Sigmoid colon (tissue), 7 donors: ENCODE measurements around the gene TRPM4. TPM values are rescaled to one million over a fixed set of nuclear protein-coding genes. Genes with fewer than 3 reads are reported as not detected.

Experiments
- DNase-seq: peaks from one replicate; pipeline ENCODE4 v3.0.0-alpha.2; 2019
- H3K27ac ChIP-seq, 4 donors: fragments of 200-600 bp; sonication (generic); one replicate each; pipeline ENCODE4 v1.5.1; 2016 to 2019; ENCODE audit warnings: mild to moderate bottlenecking in 1 of 4
- H3K27me3 ChIP-seq, 3 donors: fragments of 200-600 bp; sonication (generic); one replicate each; pipeline ENCODE4 v1.5.1; 2019; ENCODE audit warnings: mild to moderate bottlenecking in 1 of 3
- H3K36me3 ChIP-seq, 4 donors: fragments of 200-600 bp; sonication (generic); one replicate each; pipeline ENCODE4 v1.5.1; 2016 to 2019
- H3K4me1 ChIP-seq, 4 donors: fragments of 200-600 bp; sonication (generic); one replicate each; pipeline ENCODE4 v1.5.1; 2017 to 2019
- H3K4me3 ChIP-seq, 4 donors: fragments of 200-600 bp; sonication (generic); one replicate each; pipeline ENCODE4 v1.5.1; 2017 to 2019; ENCODE audit warnings: mild to moderate bottlenecking in 2 of 4, moderate library complexity in 1 of 4
- H3K9me3 ChIP-seq, 4 donors: fragments of 200-600 bp in 3 of 4; sonication (generic) in 3 of 4; one replicate each; pipeline versions ENCODE4 v1.5.1 to v1.6.1; 2013 to 2019
- CTCF ChIP-seq, 4 experiments: fragments of 450-650 bp in 3 of 4; fragments of 200-600 bp in 1 of 4; IDR thresholded peaks; one replicate each; pipeline ENCODE4 v1.5.1; 2016 to 2019; ENCODE audit warnings: antibody characterized with exemption in 4 of 4, mild to moderate bottlenecking in 3 of 4, moderate library complexity in 2 of 4
- EP300 ChIP-seq, 4 donors: sonication (generic); formaldehyde crosslinking; IDR thresholded peaks; one replicate each; pipeline ENCODE4 v1.6.1; 2017; ENCODE audit warnings: antibody characterized with exemption in 4 of 4
- POLR2A ChIP-seq, 2 donors: fragments of 450-650 bp; IDR thresholded peaks; one replicate each; pipeline ENCODE4 v1.6.1; 2016; ENCODE audit warnings: antibody characterized with exemption in 2 of 2, mild to moderate bottlenecking in 2 of 2, moderate library complexity in 2 of 2
- POLR2AphosphoS5 ChIP-seq, 4 donors: sonication (generic); formaldehyde crosslinking; IDR thresholded peaks; one replicate each; pipeline ENCODE4 v1.6.1; 2017; ENCODE audit warnings: antibody characterized with exemption in 4 of 4
- WGBS, 2 donors: extraction: QIAGEN DNeasy Blood & Tissue Kit; methylation state at CpG; one replicate each; pipeline ENCODE4 v1.1.7; 2013; 5-methylcytosine and 5-hydroxymethylcytosine counted together
- intact Hi-C: fragments of 100-400 bp; cut with DNase I; formaldehyde crosslinking; loops from one replicate; pipeline ENCODE4 v1.15.1; 2023
- polyA plus RNA-seq, 3 donors: library from polyadenylated mRNA; stranded (reverse); fragments of 200-250 nt; gene quantifications; one replicate each; pipeline ENCODE4 v1.2.3, GENCODE V29; 2013
- total RNA-seq, 4 donors: library from RNA; depleted of rRNA; stranded (reverse); fragments of >200 nt; gene quantifications; one replicate each; pipeline ENCODE4 v1.1.0, GENCODE V29; 2016
- donor health status: healthy with polysubstance abuse.
- donor health status: Bipolar disorder and iron deficiency.
- donor health status: healthy.

The TRPM4 gene
- total and polyA plus RNA-seq, 7 donors: 7.9 to 166 (median 18.0) TPM

- peaks cover 0 to 22% (median 10%) of the 10 kb centered on the region in 4 donors for H3K4me1 ChIP-seq
- H3K27me3 ChIP-seq: no peaks in the 10 kb centered on the region
- DNase-seq: no peak
- peaks cover 0 to 30% (median 19%) of the 10 kb centered on the region in 4 donors for H3K36me3 ChIP-seq
- no peak overlapping the region for H3K4me3 ChIP-seq
- 82 to 87% methylated on average over 11 of the region's 11 CpGs for WGBS, 2 donors
- TF ChIP-seq CTCF (IDR thresholded peaks at IDR 0.05) (no peak), EP300 (IDR thresholded peaks at IDR 0.05) (no peak), POLR2AphosphoS5 (IDR thresholded peaks at IDR 0.05) (no peak), POLR2A (IDR thresholded peaks at IDR 0.05) (no peak)
- intact Hi-C loops: no loop called here
- H3K27ac ChIP-seq: no peak overlapping the region
- H3K9me3 ChIP-seq: no peaks in the 10 kb centered on the region
Observed at GRCh38 chr19:49111218-49111998, 46.2 kb upstream of the TRPM4 start.

DNA sequence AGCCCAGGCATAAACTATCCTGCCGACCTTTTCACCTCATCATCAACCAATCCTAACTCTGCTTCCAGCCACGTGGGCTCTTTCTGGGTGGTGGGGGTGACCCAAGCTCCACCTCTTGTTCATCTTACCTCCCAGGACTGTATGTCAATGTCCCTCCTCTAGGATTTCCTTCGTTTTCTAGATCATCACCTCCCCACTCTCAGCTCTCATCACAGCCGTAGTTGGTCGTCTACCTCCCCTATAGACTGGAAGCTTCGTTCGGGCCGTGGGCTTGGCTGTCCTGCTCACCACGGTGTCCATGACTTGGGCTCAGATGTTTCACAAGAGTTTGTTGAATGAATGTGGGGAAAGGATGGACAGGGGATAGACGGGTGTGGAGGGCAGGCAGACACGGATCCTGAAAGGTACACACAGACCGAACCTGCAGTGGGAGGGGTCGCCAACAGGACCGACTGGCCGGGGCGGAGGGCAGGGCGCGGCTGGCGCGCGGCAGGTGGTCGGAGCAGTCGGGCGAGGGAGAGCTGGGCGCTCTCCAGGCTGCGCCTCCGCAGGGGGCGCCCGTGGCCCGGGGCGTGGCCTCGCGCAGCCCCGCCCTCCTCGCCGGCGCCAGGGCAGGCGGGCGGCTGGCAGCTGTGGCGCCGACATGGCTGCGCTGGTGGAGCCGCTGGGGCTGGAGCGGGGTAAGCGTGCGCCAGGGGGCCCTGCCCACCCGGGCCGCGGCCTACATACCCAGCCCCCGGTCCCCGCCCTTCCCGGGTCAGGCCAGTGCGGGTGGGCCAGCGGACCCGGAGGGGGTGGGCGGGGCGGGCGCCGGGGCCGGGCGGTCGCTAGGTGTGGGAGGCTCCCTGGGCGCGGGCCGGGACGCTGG is 43.6 kb upstream of the TRPM4 start, which contains the start of gene LIN7B:
TSS of gene LIN7B (plus strand) at position 609 of the 868 bp plus-strand sequence. CDS start at position 644, 35 bp downstream.
- peaks cover 0 to 37% (median 24%) of the 10 kb centered on the region in 4 donors for H3K4me1 ChIP-seq
- peak; percentile 75 for DNase-seq

GRCh38 chr19:49114630-49115363 is 42.8 kb upstream of the TRPM4 start:
- Histone ChIP-seq H3K4me1 (peaks cover 0 to 43% (median 31%) of the 10 kb centered on the region in 4 donors), H3K27me3 (no peaks in the 10 kb centered on the region), H3K9me3 (no peaks in the 10 kb centered on the region), H3K4me3 (peak overlapping the region; percentile 71 to 87 (median 84)), H3K36me3 (no peaks in the 10 kb centered on the region), H3K27ac (peak overlapping the region; percentile 83 to 91 (median 84))
- peak; percentile 83 for DNase-seq
- peak; percentile 25 to 55 (median 46) for TF ChIP-seq POLR2AphosphoS5 (IDR thresholded peaks at IDR 0.05)
- TF ChIP-seq POLR2A (IDR thresholded peaks at IDR 0.05): no peak
- 9 to 11% methylated on average over 68 of the region's 68 CpGs for WGBS, 2 donors
- intact Hi-C loops: loop anchor here (2.0 kb wide), 2 partner anchors 28 to 30 kb away; partner anchors contain the start of gene SNRNP70

More for the DNA sequence above, 43.6 kb upstream of the TRPM4 start, which contains the start of gene LIN7B:
- Histone ChIP-seq H3K9me3 (no peaks in the 10 kb centered on the region), H3K36me3 (peaks cover 0 to 4% (median under 1%) of the 10 kb centered on the region in 4 donors), H3K27ac (peak within 1 kb of the TSS; percentile 83 to 91 (median 84)), H3K4me3 (peak within 1 kb of the TSS; percentile 71 to 87 (median 84)), H3K27me3 (no peaks in the 10 kb centered on the region)
- intact Hi-C loops: loop anchor here (2.0 kb wide), 2 partner anchors 29 kb away; partner anchors contain the start of gene SNRNP70
- TF ChIP-seq CTCF (IDR thresholded peaks at IDR 0.05) (peak in 2 of 4 experiments; percentile 34 to 62), POLR2A (IDR thresholded peaks at IDR 0.05) (no peak), EP300 (IDR thresholded peaks at IDR 0.05) (no peak), POLR2AphosphoS5 (IDR thresholded peaks at IDR 0.05) (peak in 2 of 4 donors; percentile 23 to 31)
- 1% methylated on average over 66 of the region's 66 CpGs for WGBS, 2 donors

DNA sequence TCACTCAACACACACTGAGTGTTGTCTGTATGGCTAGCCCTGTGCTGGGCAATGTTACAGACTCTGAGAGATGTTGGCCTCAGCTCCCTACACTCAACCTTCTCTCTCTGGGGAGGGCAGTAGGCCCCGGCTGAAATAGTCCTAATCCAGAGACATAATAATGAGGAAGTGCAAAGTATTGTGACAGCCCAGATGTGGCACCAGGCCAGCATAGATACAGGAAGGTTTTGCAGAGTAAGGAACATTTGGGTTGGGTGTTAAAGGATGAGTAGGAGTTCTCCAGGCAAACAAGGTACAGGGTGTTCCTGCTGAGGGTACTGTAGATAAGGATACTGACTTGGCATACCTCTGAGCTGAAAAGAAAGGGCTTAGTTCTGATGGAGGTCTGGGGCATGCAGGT is 41.0 kb upstream of the TRPM4 start:
- no peak for DNase-seq

More for the DNA sequence above, 41.0 kb upstream of the TRPM4 start:
- Histone ChIP-seq H3K27ac (no peak overlapping the region), H3K27me3 (no peaks in the 10 kb centered on the region), H3K4me3 (no peak overlapping the region), H3K9me3 (no peaks in the 10 kb centered on the region), H3K36me3 (no peaks in the 10 kb centered on the region), H3K4me1 (peaks cover 0 to 42% (median 34%) of the 10 kb centered on the region in 4 donors)
- WGBS, 2 donors: 31 to 48% methylated on average over 1 of the region's 1 CpG
- TF ChIP-seq EP300 (IDR thresholded peaks at IDR 0.05): no peak
- TF ChIP-seq POLR2AphosphoS5 (IDR thresholded peaks at IDR 0.05): no peak
- no peak for TF ChIP-seq POLR2A (IDR thresholded peaks at IDR 0.05)
- TF ChIP-seq CTCF (IDR thresholded peaks at IDR 0.05): no peak
- intact Hi-C loops: no loop called here
